Muscle layer of colon (tissue), 2 donors: ENCODE results near the gene KIAA2012.

Experiments
- H3K27ac ChIP-seq: one replicate; pipeline ENCODE4 v1.7.0; 2013; ENCODE audit warnings: low read depth, mild to moderate bottlenecking, low read length, moderate library complexity
- H3K27me3 ChIP-seq, 2 donors: one replicate each; pipeline ENCODE4 v1.7.0; 2013; ENCODE audit warnings: low read length in 2 of 2, mild to moderate bottlenecking in 2 of 2; ENCODE audit not compliant: insufficient read depth in 2 of 2, control insufficient read depth in 1 of 2
- H3K36me3 ChIP-seq: one replicate; pipeline ENCODE4 v1.7.0; 2013; ENCODE audit warnings: mild to moderate bottlenecking, low read length; ENCODE audit not compliant: insufficient read depth
- H3K4me1 ChIP-seq: one replicate; pipeline ENCODE4 v1.7.0; 2013; ENCODE audit warnings: mild to moderate bottlenecking, low read length; ENCODE audit not compliant: insufficient read depth
- H3K4me3 ChIP-seq, 2 donors: one replicate each; pipeline ENCODE4 v1.7.0; 2013; ENCODE audit warnings: low read length in 2 of 2, low read depth in 1 of 2, mild to moderate bottlenecking in 1 of 2, moderate library complexity in 1 of 2
- H3K9ac ChIP-seq: one replicate; pipeline ENCODE4 v1.7.0; 2013; ENCODE audit warnings: low read length
- H3K9me3 ChIP-seq: one replicate; pipeline ENCODE4 v1.7.0; 2013; ENCODE audit warnings: mild to moderate bottlenecking, low read length
- donor health status: abdominal sarcoma.
- donor health status: Adenocarcinoma of cecum.

The KIAA2012 gene

DNA sequence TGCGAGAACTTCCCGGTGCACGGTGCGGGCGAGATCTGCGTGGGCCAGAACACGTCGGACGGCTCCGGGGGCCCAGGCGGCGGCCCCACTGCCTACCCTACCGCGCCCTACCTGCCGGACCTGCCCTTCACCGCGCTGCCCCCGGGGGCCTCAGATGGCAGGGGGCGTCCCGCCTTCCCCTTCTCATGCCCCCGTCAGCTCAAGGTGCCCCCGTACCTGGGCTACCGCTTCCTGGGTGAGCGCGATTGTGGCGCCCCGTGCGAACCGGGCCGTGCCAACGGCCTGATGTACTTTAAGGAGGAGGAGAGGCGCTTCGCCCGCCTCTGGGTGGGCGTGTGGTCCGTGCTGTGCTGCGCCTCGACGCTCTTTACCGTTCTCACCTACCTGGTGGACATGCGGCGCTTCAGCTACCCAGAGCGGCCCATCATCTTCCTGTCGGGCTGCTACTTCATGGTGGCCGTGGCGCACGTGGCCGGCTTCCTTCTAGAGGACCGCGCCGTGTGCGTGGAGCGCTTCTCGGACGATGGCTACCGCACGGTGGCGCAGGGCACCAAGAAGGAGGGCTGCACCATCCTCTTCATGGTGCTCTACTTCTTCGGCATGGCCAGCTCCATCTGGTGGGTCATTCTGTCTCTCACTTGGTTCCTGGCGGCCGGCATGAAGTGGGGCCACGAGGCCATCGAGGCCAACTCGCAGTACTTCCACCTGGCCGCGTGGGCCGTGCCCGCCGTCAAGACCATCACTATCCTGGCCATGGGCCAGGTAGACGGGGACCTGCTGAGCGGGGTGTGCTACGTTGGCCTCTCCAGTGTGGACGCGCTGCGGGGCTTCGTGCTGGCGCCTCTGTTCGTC is 37.7 kb upstream of the KIAA2012 start:
- H3K27me3 ChIP-seq: no peaks in the 10 kb centered on the region
- H3K36me3 ChIP-seq: no peaks in the 10 kb centered on the region
- H3K27ac ChIP-seq: peak overlapping the region; percentile 97
- peak overlapping the region; percentile 88 for H3K9ac ChIP-seq
- H3K9me3 ChIP-seq: no peaks in the 10 kb centered on the region
- H3K4me1 ChIP-seq: peaks cover 15% of the 10 kb centered on the region
- peak overlapping the region; percentile 74 to 87 for H3K4me3 ChIP-seq

DNA sequence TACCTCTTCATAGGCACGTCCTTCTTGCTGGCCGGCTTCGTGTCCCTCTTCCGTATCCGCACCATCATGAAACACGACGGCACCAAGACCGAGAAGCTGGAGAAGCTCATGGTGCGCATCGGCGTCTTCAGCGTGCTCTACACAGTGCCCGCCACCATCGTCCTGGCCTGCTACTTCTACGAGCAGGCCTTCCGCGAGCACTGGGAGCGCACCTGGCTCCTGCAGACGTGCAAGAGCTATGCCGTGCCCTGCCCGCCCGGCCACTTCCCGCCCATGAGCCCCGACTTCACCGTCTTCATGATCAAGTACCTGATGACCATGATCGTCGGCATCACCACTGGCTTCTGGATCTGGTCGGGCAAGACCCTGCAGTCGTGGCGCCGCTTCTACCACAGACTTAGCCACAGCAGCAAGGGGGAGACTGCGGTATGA is 37.1 kb upstream of the KIAA2012 start:
- Histone ChIP-seq H3K36me3 (no peaks in the 10 kb centered on the region), H3K27ac (peak overlapping the region; percentile 97), H3K4me3 (peak overlapping the region; percentile 74 to 87), H3K27me3 (no peaks in the 10 kb centered on the region), H3K4me1 (peaks cover 21% of the 10 kb centered on the region), H3K9ac (peak overlapping the region; percentile 88), H3K9me3 (no peaks in the 10 kb centered on the region)

DNA sequence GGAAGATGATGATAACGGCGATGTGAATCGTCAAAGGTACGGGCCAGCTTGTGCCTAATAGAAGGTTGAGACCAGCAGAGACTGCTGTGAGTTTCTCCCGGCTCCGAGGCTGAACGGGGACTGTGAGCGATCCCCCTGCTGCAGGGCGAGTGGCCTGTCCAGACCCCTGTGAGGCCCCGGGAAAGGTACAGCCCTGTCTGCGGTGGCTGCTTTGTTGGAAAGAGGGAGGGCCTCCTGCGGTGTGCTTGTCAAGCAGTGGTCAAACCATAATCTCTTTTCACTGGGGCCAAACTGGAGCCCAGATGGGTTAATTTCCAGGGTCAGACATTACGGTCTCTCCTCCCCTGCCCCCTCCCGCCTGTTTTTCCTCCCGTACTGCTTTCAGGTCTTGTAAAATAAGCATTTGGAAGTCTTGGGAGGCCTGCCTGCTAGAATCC is 36.4 kb upstream of the KIAA2012 start:
- H3K4me1 ChIP-seq: peaks cover 23% of the 10 kb centered on the region
- H3K9me3 ChIP-seq: no peaks in the 10 kb centered on the region
- H3K27me3 ChIP-seq: no peaks in the 10 kb centered on the region
- peak overlapping the region; percentile 97 for H3K27ac ChIP-seq
- peaks cover 6% of the 10 kb centered on the region for H3K36me3 ChIP-seq
- peak overlapping the region; percentile 88 for H3K9ac ChIP-seq
- H3K4me3 ChIP-seq: peak overlapping the region; percentile 74 to 87

DNA sequence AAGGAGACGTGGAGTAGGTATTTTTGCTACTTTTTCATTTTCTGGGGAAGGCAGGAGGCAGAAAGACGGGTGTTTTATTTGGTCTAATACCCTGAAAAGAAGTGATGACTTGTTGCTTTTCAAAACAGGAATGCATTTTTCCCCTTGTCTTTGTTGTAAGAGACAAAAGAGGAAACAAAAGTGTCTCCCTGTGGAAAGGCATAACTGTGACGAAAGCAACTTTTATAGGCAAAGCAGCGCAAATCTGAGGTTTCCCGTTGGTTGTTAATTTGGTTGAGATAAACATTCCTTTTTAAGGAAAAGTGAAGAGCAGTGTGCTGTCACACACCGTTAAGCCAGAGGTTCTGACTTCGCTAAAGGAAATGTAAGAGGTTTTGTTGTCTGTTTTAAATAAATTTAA is 36.0 kb upstream of the KIAA2012 start:
- H3K9ac ChIP-seq: peak overlapping the region; percentile 88
- H3K9me3 ChIP-seq: no peaks in the 10 kb centered on the region
- peaks cover 10% of the 10 kb centered on the region for H3K36me3 ChIP-seq
- peaks cover 23% of the 10 kb centered on the region for H3K4me1 ChIP-seq
- H3K4me3 ChIP-seq: peak overlapping the region; percentile 74 to 87
- no peaks in the 10 kb centered on the region for H3K27me3 ChIP-seq
- H3K27ac ChIP-seq: peak overlapping the region; percentile 97

DNA sequence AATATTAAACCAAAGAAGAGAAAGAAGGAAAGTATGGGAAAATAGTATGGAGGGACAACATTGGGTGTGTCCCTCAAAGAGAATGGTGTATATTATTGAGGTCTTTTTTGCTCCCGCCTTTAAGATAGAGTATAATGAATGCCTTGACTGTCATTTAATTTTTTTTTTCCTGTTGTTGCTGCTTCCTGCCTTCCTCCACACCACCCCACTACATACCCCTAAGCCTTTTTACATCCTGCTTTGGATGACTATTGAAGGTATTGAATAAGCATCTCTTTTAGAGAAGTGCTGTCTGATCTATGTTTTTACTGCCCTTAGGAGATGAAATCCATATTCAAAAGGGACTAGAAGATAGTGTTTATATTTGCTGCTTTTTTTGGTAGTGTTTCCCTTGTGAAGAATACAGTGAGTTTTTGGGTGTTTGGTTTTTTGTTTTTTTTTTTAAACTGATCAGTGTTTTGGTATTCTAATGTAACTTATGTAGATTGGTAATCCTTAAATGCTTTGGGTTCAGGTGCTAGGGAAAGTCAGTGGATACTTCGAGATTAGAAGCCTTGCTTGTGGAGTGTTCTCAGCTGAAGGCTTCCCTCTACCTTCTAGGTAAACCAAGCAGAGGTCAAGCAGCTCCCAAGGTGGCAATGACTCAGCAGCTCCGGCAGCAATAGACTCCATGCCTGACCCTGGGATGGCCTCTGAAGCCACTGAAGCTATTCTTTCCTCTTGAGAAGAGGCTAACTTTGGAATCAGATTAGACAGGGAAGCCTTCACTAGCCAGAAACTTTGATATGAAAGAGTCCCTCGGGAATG is 34.4 kb upstream of the KIAA2012 start:
- no peaks in the 10 kb centered on the region for H3K27me3 ChIP-seq
- H3K9me3 ChIP-seq: no peaks in the 10 kb centered on the region
- peak overlapping the region; percentile 55 to 87 for H3K4me3 ChIP-seq
- peaks cover 23% of the 10 kb centered on the region for H3K4me1 ChIP-seq
- peak overlapping the region; percentile 97 for H3K27ac ChIP-seq
- H3K9ac ChIP-seq: peak overlapping the region; percentile 46
- peaks cover 11% of the 10 kb centered on the region for H3K36me3 ChIP-seq

DNA sequence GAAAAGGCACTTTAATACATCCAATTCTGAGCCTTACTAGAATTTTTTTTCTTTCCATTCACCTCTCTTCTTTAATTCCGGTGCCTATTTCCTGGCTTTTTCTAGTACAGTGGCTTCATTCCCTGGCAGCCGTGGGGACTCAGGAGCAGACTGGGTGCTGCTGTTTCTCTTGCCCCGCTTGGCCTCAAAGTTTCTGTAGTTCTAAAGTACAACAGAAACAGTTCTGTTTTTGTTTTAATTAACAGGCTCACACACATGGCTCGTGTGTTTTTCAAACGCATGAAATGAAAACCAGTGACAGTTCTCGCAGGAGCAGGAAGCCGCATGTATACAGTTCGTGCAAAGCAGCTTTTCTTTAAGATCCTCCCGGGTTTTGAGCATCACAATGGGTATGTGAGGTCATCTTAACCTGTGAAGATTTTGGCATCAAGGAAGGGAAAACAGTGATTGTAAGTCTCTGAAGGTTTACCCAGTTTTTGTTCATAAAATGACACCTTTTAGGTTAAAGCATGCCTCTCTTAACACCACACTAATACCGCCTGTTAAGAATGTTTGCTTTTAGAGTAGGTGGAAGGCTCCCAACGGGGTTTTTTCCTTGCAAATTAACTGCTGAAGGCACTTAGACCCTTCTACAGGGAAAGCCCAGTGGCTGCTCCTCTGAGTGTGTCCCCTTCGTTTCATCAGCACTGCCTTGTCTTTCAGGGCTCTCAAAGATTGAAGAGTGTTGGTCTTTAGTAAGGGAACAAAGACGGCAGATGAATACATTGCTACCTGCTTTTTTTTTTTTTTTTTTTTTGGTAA is 33.6 kb upstream of the KIAA2012 start:
- no peaks in the 10 kb centered on the region for H3K9me3 ChIP-seq
- no peaks in the 10 kb centered on the region for H3K27me3 ChIP-seq
- H3K9ac ChIP-seq: peak overlapping the region; percentile 46
- peaks cover 11% of the 10 kb centered on the region for H3K36me3 ChIP-seq
- H3K27ac ChIP-seq: peak overlapping the region; percentile 97
- peak overlapping the region; percentile 30 to 55 for H3K4me3 ChIP-seq
- H3K4me1 ChIP-seq: peaks cover 23% of the 10 kb centered on the region

DNA sequence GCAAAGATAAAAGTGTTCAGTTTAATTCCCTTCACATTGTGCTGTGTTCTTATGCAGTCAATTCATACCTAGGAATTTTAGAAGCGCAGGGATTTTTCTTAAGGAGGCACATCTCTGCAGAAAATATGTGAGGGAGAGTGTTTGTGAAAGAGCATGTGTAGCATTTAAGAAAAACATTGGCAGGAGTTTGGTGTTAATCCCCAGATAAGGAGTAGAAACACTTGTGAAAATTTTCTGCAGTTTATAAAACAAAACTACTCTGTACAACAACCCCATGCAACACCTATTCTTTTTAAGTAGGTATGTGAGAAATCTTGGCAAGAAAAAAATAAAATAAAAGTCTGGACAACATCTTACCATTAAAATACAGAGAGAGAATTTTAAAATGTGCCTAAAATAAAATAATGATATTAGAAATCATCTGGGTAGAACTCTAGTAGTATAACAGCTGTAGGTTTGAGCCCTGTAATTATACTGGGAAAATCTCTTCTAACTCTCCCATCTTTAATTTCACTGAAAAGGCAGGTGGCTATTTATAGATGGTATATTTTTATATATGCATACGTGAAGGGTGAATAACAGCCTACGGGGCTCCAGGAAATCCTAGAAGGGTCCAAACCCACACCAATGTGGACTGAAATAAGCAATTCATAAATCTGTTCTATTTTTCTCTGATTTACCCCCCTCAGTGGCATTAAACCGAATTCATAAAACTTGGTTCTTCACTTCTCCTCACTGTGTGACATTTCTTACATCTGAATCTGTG is 32.8 kb upstream of the KIAA2012 start:
- Histone ChIP-seq H3K9me3 (no peaks in the 10 kb centered on the region), H3K27ac (no peak overlapping the region), H3K4me3 (no peak overlapping the region), H3K4me1 (peaks cover 23% of the 10 kb centered on the region), H3K9ac (peak overlapping the region; percentile 46), H3K36me3 (peaks cover 11% of the 10 kb centered on the region), H3K27me3 (no peaks in the 10 kb centered on the region)

DNA sequence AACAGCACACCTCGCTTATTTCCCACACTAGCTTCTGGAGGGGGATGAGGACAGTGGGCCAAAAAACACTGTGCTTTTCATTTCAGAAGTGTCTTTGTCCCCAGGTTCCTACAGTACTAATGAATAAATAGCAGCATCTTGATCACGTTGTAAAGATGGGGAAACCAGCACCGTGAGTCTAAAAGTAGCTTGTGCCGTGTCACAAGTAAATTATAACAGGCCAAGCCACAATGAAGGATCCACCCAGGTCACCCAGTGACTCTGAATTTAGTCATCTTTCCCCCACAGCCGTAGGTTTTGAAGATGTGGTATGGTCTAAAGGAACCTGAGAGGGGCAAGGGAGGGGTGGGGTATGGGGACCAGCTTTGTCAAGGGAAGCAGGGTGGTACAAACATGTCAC is 30.6 kb upstream of the KIAA2012 start:
- Histone ChIP-seq H3K27ac (no peak overlapping the region), H3K9ac (no peak overlapping the region), H3K36me3 (peaks cover 11% of the 10 kb centered on the region)

DNA sequence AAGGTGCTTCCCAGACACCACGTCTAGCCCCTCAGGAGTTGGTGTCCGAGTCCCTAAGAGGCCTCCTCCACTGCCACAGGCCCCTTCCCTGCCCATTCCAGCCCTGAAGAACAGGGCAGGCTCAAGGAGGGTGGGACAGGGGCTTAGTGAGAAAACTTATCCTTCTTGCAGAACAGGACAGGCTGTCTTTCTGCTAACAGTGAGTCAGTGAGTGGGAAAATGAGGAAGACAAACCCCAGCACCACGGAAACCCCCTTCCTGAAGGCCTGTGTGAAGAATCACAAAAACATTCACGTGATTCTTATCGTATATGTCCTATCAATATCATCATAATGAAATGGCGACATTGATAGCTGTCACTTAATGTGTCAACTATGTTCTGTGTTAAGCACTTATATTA is 29.6 kb upstream of the KIAA2012 start:
- no peaks in the 10 kb centered on the region for H3K9me3 ChIP-seq
- H3K9ac ChIP-seq: no peak overlapping the region
- H3K4me1 ChIP-seq: peaks cover 18% of the 10 kb centered on the region
- H3K27me3 ChIP-seq: no peaks in the 10 kb centered on the region
- peaks cover 11% of the 10 kb centered on the region for H3K36me3 ChIP-seq
- H3K27ac ChIP-seq: no peak overlapping the region
- no peak overlapping the region for H3K4me3 ChIP-seq

More for the DNA sequence above, 30.6 kb upstream of the KIAA2012 start:
- Histone ChIP-seq H3K9me3 (no peaks in the 10 kb centered on the region), H3K4me3 (no peak overlapping the region), H3K4me1 (peaks cover 23% of the 10 kb centered on the region), H3K27me3 (no peaks in the 10 kb centered on the region)

DNA sequence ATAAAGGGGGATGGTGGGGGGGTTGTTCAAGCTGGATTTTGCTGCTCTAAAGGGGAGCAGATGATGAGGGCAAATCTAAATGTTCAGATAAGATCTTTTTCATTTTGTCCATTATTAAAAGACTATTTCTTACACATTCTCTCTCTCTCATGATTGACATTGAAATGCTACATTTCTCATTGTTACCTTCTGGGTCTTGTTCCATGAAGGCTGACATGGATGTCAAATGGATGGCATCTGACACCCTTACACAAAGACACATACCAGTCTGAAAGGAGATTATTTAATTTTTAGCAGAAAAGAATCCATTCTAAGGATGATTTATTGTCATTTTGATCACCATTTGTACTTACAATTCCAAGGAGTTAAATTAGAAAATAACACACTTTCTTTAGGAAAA is 28.3 kb upstream of the KIAA2012 start:
- Histone ChIP-seq H3K27me3 (no peaks in the 10 kb centered on the region), H3K9ac (no peak overlapping the region), H3K4me1 (peaks cover 13% of the 10 kb centered on the region), H3K9me3 (no peaks in the 10 kb centered on the region), H3K4me3 (no peak overlapping the region), H3K27ac (no peak overlapping the region), H3K36me3 (peaks cover 11% of the 10 kb centered on the region)
